ES-I3 (cell line): ENCODE results near the gene FANCB.

Source experiments
- H3K36me3 ChIP-seq: 2 replicates; pipeline ENCODE4 v1.6.1; 2013; ENCODE audit warnings: mild to moderate bottlenecking, low read length, control low read depth, moderate library complexity; ENCODE audit not compliant: insufficient read depth
- H3K4me1 ChIP-seq: 2 replicates; pipeline ENCODE4 v1.6.1; 2013; ENCODE audit warnings: mild to moderate bottlenecking, control low read depth, low read length; ENCODE audit not compliant: insufficient read depth
- H3K9ac ChIP-seq: 2 replicates; pipeline ENCODE4 v1.6.1; 2013; ENCODE audit warnings: low read depth, mild to moderate bottlenecking, low read length, moderate library complexity
- H3K9me3 ChIP-seq: 2 replicates; pipeline ENCODE4 v1.6.1; 2013; ENCODE audit warnings: mild to moderate bottlenecking, low read length, moderate library complexity; ENCODE audit not compliant: control insufficient read depth, insufficient read depth

FANCB gene

DNA sequence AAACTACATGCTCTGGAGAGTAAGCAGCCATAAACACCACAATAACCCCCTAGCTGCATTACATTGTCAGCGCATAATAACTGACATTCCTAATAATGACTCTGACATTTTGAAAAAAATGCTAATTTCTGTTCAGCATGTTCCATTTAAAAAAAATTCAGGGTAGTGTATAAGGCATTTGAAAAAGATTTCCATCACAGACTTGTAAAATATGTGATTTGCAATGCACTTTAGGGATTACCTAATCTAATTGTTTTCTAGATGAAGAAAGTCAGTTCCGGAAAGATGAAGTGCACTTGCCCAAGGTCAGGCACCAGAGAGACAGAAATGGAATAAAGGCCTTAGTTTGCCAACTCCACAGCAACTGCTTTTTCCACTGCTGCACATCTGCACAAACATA lies 55.3 kb downstream of the FANCB start:
- Histone ChIP-seq H3K9ac (no peak overlapping the region), H3K36me3 (no peaks in the 10 kb centered on the region), H3K4me1 (peaks cover 3% of the 10 kb centered on the region; the same call in 1 of the 2 replicates), H3K9me3 (peaks cover 2% of the 10 kb centered on the region; the same call in 1 of the 2 replicates)

DNA sequence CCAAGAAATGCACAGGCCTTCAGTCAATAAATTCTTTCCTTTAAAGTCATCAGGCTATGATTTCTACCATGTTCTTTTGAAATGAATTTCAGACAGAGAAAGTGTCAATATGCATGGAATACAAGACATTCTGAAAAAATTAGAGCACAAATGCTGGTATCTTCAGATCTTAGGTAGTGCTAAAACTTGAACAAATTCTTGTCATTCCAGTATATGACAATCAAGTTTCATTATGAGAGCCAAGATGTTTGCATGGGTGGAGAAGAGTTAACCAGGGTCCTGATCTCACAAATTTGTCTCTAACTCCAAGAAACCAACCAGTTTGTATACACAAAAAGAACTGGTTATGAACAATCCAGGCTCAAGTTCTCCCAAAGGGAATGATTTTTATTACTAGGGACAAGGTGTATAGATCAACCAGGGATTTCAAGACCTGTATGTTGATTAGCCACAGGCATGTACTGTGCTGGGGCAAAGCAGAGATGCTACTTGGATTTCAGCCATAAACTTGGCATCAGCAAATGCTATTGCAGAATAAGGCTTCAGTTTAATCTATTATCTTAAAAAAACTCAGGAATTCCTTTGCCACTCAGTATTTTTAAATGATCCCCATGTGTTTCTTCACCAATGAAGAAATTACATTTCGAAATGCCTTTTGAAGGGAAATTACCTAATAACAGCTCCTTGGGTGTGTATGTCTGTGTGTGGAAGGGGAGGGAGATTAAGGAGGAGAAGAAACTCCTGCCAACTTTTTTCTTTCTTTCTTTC lies 69.7 kb downstream of the FANCB start:
- no peaks in the 10 kb centered on the region for H3K9me3 ChIP-seq

DNA sequence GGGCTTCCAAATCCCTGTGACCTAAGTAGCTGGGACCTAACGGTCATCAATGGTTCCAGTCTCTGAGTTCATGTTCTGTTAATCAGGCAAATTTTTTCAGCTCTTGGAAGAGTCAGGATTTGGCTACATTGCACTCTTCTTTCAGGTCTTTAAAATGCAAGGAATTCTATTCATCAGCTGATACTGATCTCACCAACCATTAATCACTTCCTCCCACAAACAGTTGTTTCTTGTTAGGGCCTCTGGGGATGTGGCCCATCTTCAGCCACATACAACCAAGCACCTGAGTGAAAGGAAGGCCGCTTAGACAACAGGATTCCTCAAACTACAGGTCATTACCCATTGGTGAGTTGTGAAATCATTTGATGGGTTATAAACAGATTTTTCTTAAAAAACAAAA lies 71.7 kb downstream of the FANCB start:
- no peaks in the 10 kb centered on the region for H3K9me3 ChIP-seq
- no peak overlapping the region for H3K9ac ChIP-seq

More for the DNA sequence above, 69.7 kb downstream of the FANCB start:
- no peak overlapping the region for H3K9ac ChIP-seq
- peaks cover 14% of the 10 kb centered on the region for H3K4me1 ChIP-seq
- H3K36me3 ChIP-seq = no peaks in the 10 kb centered on the region

DNA sequence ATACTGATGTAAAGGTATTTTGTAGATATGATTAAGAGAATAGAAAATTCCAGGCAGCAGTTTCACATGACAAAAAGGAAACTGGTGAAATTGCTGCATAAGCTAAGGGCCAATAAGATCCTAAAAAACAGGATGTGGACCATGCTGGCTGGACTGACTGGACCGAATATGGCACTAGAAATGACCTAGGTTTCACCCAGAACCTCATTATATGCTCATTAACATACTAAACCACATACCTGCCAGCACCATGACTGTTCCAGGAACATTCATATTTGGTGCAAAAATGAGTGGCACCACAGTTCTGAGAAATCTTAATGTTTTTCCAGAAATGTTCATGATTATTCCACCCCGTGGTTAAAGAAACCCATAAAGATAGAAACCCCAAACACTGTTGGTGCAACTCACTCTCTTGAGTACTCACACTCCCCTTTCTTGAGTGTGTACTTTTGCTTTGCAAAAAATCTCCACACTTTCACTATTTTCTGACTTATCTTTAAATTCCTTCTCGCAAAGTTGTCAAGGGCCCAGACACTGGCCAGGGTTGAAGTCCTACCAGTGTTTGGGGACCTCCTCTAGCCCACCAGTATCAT lies 74.0 kb downstream of the FANCB start:
- Histone ChIP-seq H3K36me3 (no peaks in the 10 kb centered on the region), H3K4me1 (peaks cover 14% of the 10 kb centered on the region)

More for the DNA sequence above, 71.7 kb downstream of the FANCB start:
- Histone ChIP-seq H3K4me1 (peaks cover 14% of the 10 kb centered on the region), H3K36me3 (no peaks in the 10 kb centered on the region)

More for the DNA sequence above, 74.0 kb downstream of the FANCB start:
- no peaks in the 10 kb centered on the region for H3K9me3 ChIP-seq
- no peak overlapping the region for H3K9ac ChIP-seq
